H9 (cell line): ENCODE data around the gene EZH2. TPM values are rescaled to one million over a fixed set of nuclear protein-coding genes. Genes with fewer than 3 reads are reported as not detected.

ENCODE experiments used
- DNase-seq: peaks from one replicate; pipeline ENCODE4 v3.0.0-alpha.2; 2017
- H2AFZ ChIP-seq: one replicate; pipeline ENCODE4 v1.6.1; 2013; ENCODE audit warnings: mild to moderate bottlenecking, low read length, control low read depth, moderate library complexity
- H2AK5ac ChIP-seq: 2 replicates; pipeline ENCODE4 v1.6.1; 2013; ENCODE audit warnings: low read length, control low read depth, mixed read lengths; ENCODE audit not compliant: insufficient read length
- H2BK120ac ChIP-seq: one replicate; pipeline ENCODE4 v1.6.1; 2013; ENCODE audit warnings: low read depth, mild to moderate bottlenecking, low read length, control low read depth, inconsistent platforms; ENCODE audit not compliant: poor library complexity, severe bottlenecking
- H2BK12ac ChIP-seq: 2 replicates; pipeline ENCODE4 v1.6.1; 2013; ENCODE audit warnings: low read length, control low read depth, mixed read lengths, low read depth; ENCODE audit not compliant: insufficient read length
- H2BK15ac ChIP-seq: 2 replicates; pipeline ENCODE4 v1.6.1; 2013; ENCODE audit warnings: low read depth, low read length, control low read depth
- H2BK20ac ChIP-seq: one replicate; pipeline ENCODE4 v1.6.1; 2013; ENCODE audit warnings: low read depth, mild to moderate bottlenecking, low read length, control low read depth, inconsistent platforms; ENCODE audit not compliant: poor library complexity, severe bottlenecking
- H2BK5ac ChIP-seq: 2 replicates; pipeline ENCODE4 v1.6.1; 2013; ENCODE audit warnings: low read length, control low read depth, mixed read lengths; ENCODE audit not compliant: insufficient read length
- H3K14ac ChIP-seq: 2 replicates; pipeline ENCODE4 v1.6.1; 2013; ENCODE audit warnings: low read length, control low read depth; ENCODE audit not compliant: insufficient read depth
- H3K18ac ChIP-seq: 2 replicates; pipeline ENCODE4 v1.6.1; 2013; ENCODE audit warnings: low read depth, mild to moderate bottlenecking, mixed read lengths, low read length, control low read depth; ENCODE audit not compliant: insufficient read length
- H3K23ac ChIP-seq: 2 replicates; pipeline ENCODE4 v1.6.1; 2013; ENCODE audit warnings: low read length, control low read depth, mixed read lengths, low read depth; ENCODE audit not compliant: insufficient read length
- H3K23me2 ChIP-seq: 2 replicates; pipeline ENCODE4 v1.6.1; 2013; ENCODE audit warnings: low read depth, mild to moderate bottlenecking, mixed read lengths, low read length, control low read depth; ENCODE audit not compliant: insufficient read length, poor library complexity, severe bottlenecking
- H3K27ac ChIP-seq: 2 replicates; pipeline ENCODE4 v1.5.1; 2013; ENCODE audit warnings: low read length, control low read depth, mixed read lengths, low read depth; ENCODE audit not compliant: insufficient read length
- H3K27me3 ChIP-seq: 2 replicates; pipeline ENCODE4 v1.6.1; 2013; ENCODE audit warnings: low read length, control low read depth, inconsistent platforms; ENCODE audit not compliant: insufficient read depth
- H3K4ac ChIP-seq: 2 replicates; pipeline ENCODE4 v1.6.1; 2013; ENCODE audit warnings: low read depth, mild to moderate bottlenecking, control low read depth, inconsistent platforms, low read length, moderate library complexity
- H3K4me1 ChIP-seq: 2 replicates; pipeline ENCODE4 v1.6.1; 2013; ENCODE audit warnings: low read length, control low read depth, inconsistent platforms; ENCODE audit not compliant: insufficient read depth
- H3K4me2 ChIP-seq: 2 replicates; pipeline ENCODE4 v1.6.1; 2013; ENCODE audit warnings: low read length, control low read depth, mixed read lengths; ENCODE audit not compliant: insufficient read length, insufficient read depth
- H3K56ac ChIP-seq: 2 replicates; pipeline ENCODE4 v1.6.1; 2013; ENCODE audit warnings: low read depth, mild to moderate bottlenecking, mixed read lengths, low read length, control low read depth; ENCODE audit not compliant: insufficient read length
- H3K79me1 ChIP-seq: 2 replicates; pipeline ENCODE4 v1.6.1; 2013; ENCODE audit warnings: low read depth, mild to moderate bottlenecking, moderate library complexity, low read length, control low read depth, inconsistent platforms; ENCODE audit not compliant: insufficient read depth, poor library complexity, severe bottlenecking
- H3K79me2 ChIP-seq: 2 replicates; pipeline ENCODE4 v1.6.1; 2013; ENCODE audit warnings: low read length, control low read depth, inconsistent platforms; ENCODE audit not compliant: insufficient read depth
- H3K9ac ChIP-seq: 2 replicates; pipeline ENCODE4 v1.6.1; 2013; ENCODE audit warnings: low read length, control low read depth, mixed read lengths; ENCODE audit not compliant: insufficient read length; ENCODE audit errors: extremely low read depth
- H3K9me3 ChIP-seq: one replicate; pipeline ENCODE4 v1.6.1; 2013; ENCODE audit warnings: low read depth, low read length, inconsistent platforms; ENCODE audit not compliant: control insufficient read depth
- H3T11ph ChIP-seq: one replicate; pipeline ENCODE4 v1.6.1; 2013; ENCODE audit warnings: mild to moderate bottlenecking, low read length, control low read depth, inconsistent platforms
- H4K20me1 ChIP-seq: one replicate; pipeline ENCODE4 v1.6.1; 2013; ENCODE audit not compliant: control insufficient read depth, insufficient read length, insufficient read depth
- H4K5ac ChIP-seq: 2 replicates; pipeline ENCODE4 v1.6.1; 2013; ENCODE audit warnings: low read depth, mild to moderate bottlenecking, mixed read lengths, low read length, control low read depth; ENCODE audit not compliant: insufficient read length
- H4K8ac ChIP-seq: replicated peaks from 2 replicates; pipeline ENCODE4 v1.6.1; 2013; ENCODE audit warnings: low read length, control low read depth, mixed read lengths, low read depth; ENCODE audit not compliant: insufficient read length
- H4K91ac ChIP-seq: 2 replicates; pipeline ENCODE4 v1.6.1; 2013; ENCODE audit warnings: low read depth, mild to moderate bottlenecking, moderate library complexity, mixed read lengths, low read length, control low read depth; ENCODE audit not compliant: insufficient read length
- H3K27ac Mint-ChIP-seq, 3 experiments: 2 replicates in 2 of 3; 3 replicates in 1 of 3; pipeline ENCODE4 v1.8.0; 2020 to 2021; ENCODE audit warnings: mixed read lengths in 3 of 3, mild to moderate bottlenecking in 1 of 3, moderate library complexity in 1 of 3
- H3K27me3 Mint-ChIP-seq: 2 replicates; pipeline ENCODE4 v1.8.0; 2021; ENCODE audit warnings: low read depth, mild to moderate bottlenecking, moderate library complexity, mixed read lengths
- H3K36me3 Mint-ChIP-seq, 3 experiments: 2 replicates in 2 of 3; 3 replicates in 1 of 3; pipeline ENCODE4 v1.8.0; 2020 to 2021; ENCODE audit warnings: low read depth in 3 of 3, mixed read lengths in 3 of 3; ENCODE audit not compliant: insufficient read depth in 1 of 3
- H3K4me1 Mint-ChIP-seq, 2 experiments: 2 replicates each; pipeline ENCODE4 v1.8.0; 2020; ENCODE audit warnings: mixed read lengths in 2 of 2
- H3K4me3 Mint-ChIP-seq, 2 experiments: 2 replicates in 1 of 2; 3 replicates in 1 of 2; pipeline ENCODE4 v1.8.0; 2020 to 2021; ENCODE audit warnings: mild to moderate bottlenecking in 2 of 2, mixed read lengths in 2 of 2, moderate library complexity in 1 of 2
- H3K9me3 Mint-ChIP-seq, 2 experiments: 2 replicates in 1 of 2; 3 replicates in 1 of 2; pipeline ENCODE4 v1.8.0; 2020; ENCODE audit warnings: mild to moderate bottlenecking in 2 of 2, mixed read lengths in 2 of 2, moderate library complexity in 1 of 2
- CTCF ChIP-seq: fragments of 200-600 bp; sonication (generic); conservative IDR thresholded peaks from 3 replicates; pipeline ENCODE4 v1.8.0; 2021; ENCODE audit warnings: antibody characterized with exemption, mild to moderate bottlenecking
- WGBS: extraction: QIAGEN DNeasy Blood & Tissue Kit; methylation state at CpG from one replicate; pipeline ENCODE4 v1.1.7; 2013; ENCODE audit warnings: missing lambda C conversion rate, low lambda C conversion rate, mixed read lengths; ENCODE audit not compliant: insufficient read length; ENCODE audit errors: extremely low coverage; 5-methylcytosine and 5-hydroxymethylcytosine counted together
- total RNA-seq: library from RNA; stranded (reverse); gene quantifications from 2 replicates; pipeline ENCODE4 v1.2.1, GENCODE V29; 2021

Gene EZH2
- total RNA-seq, 1 experiment from 2014 or later: 41.3 TPM

- no peak overlapping the region for H3K9ac ChIP-seq
Measured at GRCh38 chr7:148894591-148894990, 10.5 kb upstream of the EZH2 start.

More at GRCh38 chr7:148894591-148894990, 10.5 kb upstream of the EZH2 start:
- Histone ChIP-seq H2AK5ac (no peak overlapping the region), H3K27ac (no peak overlapping the region), H4K8ac (no peak overlapping the region), H2BK20ac (no peak overlapping the region), H3K14ac (no peak overlapping the region), H3K9me3 (no peaks in the 10 kb centered on the region), H3K27me3 (no peaks in the 10 kb centered on the region), H3K4me2 (no peak overlapping the region), H3K4me1 (no peaks in the 10 kb centered on the region), H2BK5ac (no peak overlapping the region), H3T11ph (no peak overlapping the region), H3K18ac (no peak overlapping the region), H3K23me2 (no peaks in the 10 kb centered on the region), H3K79me2 (no peaks in the 10 kb centered on the region), H3K23ac (no peak overlapping the region), H2BK12ac (no peak overlapping the region), H4K5ac (no peak overlapping the region), H2BK120ac (no peak overlapping the region), H3K4ac (no peak overlapping the region), H4K20me1 (no peaks in the 10 kb centered on the region), H3K79me1 (no peaks in the 10 kb centered on the region), H2BK15ac (no peak overlapping the region), H4K91ac (no peak overlapping the region), H3K56ac (no peak overlapping the region), H2AFZ (no peak overlapping the region)
- H3K4me1 Mint-ChIP-seq: peaks cover 4 to 6% of the 10 kb centered on the region in 2 experiments; a peak in 2 of 4 replicates
- no peak for DNase-seq
- no peak overlapping the region for H3K4me3 Mint-ChIP-seq
- WGBS: no CpG with 5 or more reads among the region's 2 CpGs
- no peaks in the 10 kb centered on the region for H3K9me3 Mint-ChIP-seq
- H3K27me3 Mint-ChIP-seq: peaks cover 2% of the 10 kb centered on the region
- TF ChIP-seq CTCF: no peak
- no peaks in the 10 kb centered on the region for H3K36me3 Mint-ChIP-seq
- H3K27ac Mint-ChIP-seq: no peak overlapping the region
